HepG2 (cell line): ENCODE data around the gene ATP6V0D1. TPM values are rescaled to one million over a fixed set of nuclear protein-coding genes. Genes with fewer than 3 reads are reported as not detected.
A peak's percentile ranks its signal among the peaks of the same experiment; 100 is the strongest.

Experiments used
- ATAC-seq: fragments of 200-7000 bp; cut with Tn5 transposase; 3 replicates; pipeline ENCODE4 v1.9.1; 2020; ENCODE audit warnings: mild to moderate bottlenecking, moderate library complexity
- BruUV-seq: library from RNA; stranded (reverse); fragments of 400-500 nt; replicated peaks from 2 replicates; lab custom pipeline; 2021; lab: Mats Ljungman, UMichigan
- CTCF ChIA-PET: fragments of 300-600 bp; formaldehyde crosslinking; extraction: SDS; loops from one replicate; lab custom pipeline; 2021; ENCODE audit warnings: low total read pairs, inconsistent platforms, low intra/inter-chr PET ratio; lab: Yijun Ruan, JAX
- POLR2A ChIA-PET: fragments of 350-600 bp; sonication (Branson Sonifier 250); formaldehyde crosslinking; loops from one replicate; lab custom pipeline; 2020; ENCODE audit warnings: antibody characterized with exemption, inconsistent platforms; lab: Yijun Ruan, JAX
- DNase-seq: peaks from one replicate; pipeline ENCODE4 v3.0.0-alpha.2; 2015; ENCODE audit warnings: low spot score
- FAIRE-seq: peaks from 3 replicates; lab custom pipeline; 2011; peaks lifted over from hg19 to GRCh38; lab: Jason Lieb, UNC
- H2AFZ ChIP-seq: one replicate; pipeline ENCODE4 v1.6.1; 2011; ENCODE audit warnings: low read length, inconsistent platforms
- H3K27ac ChIP-seq: fragments of 300-600 bp; 3 replicates; pipeline ENCODE4 v1.8.0; 2011; ENCODE audit warnings: mixed run types, mild to moderate bottlenecking, mixed read lengths, low read length, inconsistent platforms; ENCODE audit not compliant: insufficient read depth; ENCODE audit errors: extremely low read length
- H3K27me3 ChIP-seq, 2 experiments: fragments of 200-600 bp in 1 of 2; 2 replicates in 1 of 2; 3 replicates in 1 of 2; pipeline versions ENCODE4 v1.6.0 to v1.8.0; 2011; ENCODE audit warnings: low read length in 2 of 2, mild to moderate bottlenecking in 2 of 2, moderate library complexity in 2 of 2, inconsistent platforms in 1 of 2; ENCODE audit not compliant: insufficient read depth in 2 of 2, control insufficient read depth in 1 of 2
- H3K36me3 ChIP-seq, 2 experiments: fragments of 200-600 bp in 1 of 2; replicated peaks in 1 of 2; 2 replicates in 1 of 2; 3 replicates in 1 of 2; pipeline versions ENCODE4 v1.5.1 to v1.8.0; 2011; ENCODE audit warnings: low read length in 2 of 2, inconsistent platforms in 1 of 2; ENCODE audit not compliant: insufficient read depth in 2 of 2, control insufficient read depth in 1 of 2
- H3K4me1 ChIP-seq: 2 replicates; pipeline ENCODE4 v1.5.1; 2012; ENCODE audit warnings: low read length, inconsistent platforms; ENCODE audit not compliant: insufficient read depth
- H3K4me2 ChIP-seq: 2 replicates; pipeline ENCODE4 v1.6.0; 2011; ENCODE audit warnings: low read depth, low read length, inconsistent platforms
- H3K4me3 ChIP-seq, 3 experiments: fragments of 200-600 bp in 1 of 3; sonication (generic), shearing (Covaris generic) in 1 of 3; replicated peaks in 1 of 3; 2 replicates each; pipeline ENCODE4 v1.5.1; 2011 to 2016; ENCODE audit warnings: low read length in 3 of 3, inconsistent platforms in 2 of 3, low read depth in 2 of 3, mild to moderate bottlenecking in 2 of 3, control low read depth in 1 of 3, mixed read lengths in 1 of 3; ENCODE audit not compliant: insufficient read depth in 1 of 3
- H3K79me2 ChIP-seq: one replicate; pipeline ENCODE4 v1.6.1; 2011; ENCODE audit warnings: low read length, inconsistent platforms; ENCODE audit not compliant: insufficient read depth
- H3K9ac ChIP-seq: 2 replicates; pipeline ENCODE4 v1.6.0; 2011; ENCODE audit warnings: mild to moderate bottlenecking, low read depth, low read length, inconsistent platforms; ENCODE audit not compliant: insufficient read depth
- H3K9me3 ChIP-seq: 2 replicates; pipeline ENCODE4 v1.5.1; 2012; ENCODE audit warnings: mild to moderate bottlenecking, low read length
- H4K20me1 ChIP-seq: 2 replicates; pipeline ENCODE4 v1.6.0; 2011; ENCODE audit warnings: inconsistent platforms, mild to moderate bottlenecking, low read length, moderate library complexity; ENCODE audit not compliant: insufficient read depth
- ATF5 ChIP-seq: sonication (generic); formaldehyde crosslinking; IDR thresholded peaks from 2 replicates; pipeline ENCODE4 v1.4.0; 2020; ENCODE audit warnings: mild to moderate bottlenecking, low read depth, missing genetic modification reagents
- ATF7-NPFF ChIP-seq: sonication (generic); formaldehyde crosslinking; IDR thresholded peaks from 2 replicates; pipeline ENCODE4 v1.8.1; 2023; ENCODE audit warnings: mild to moderate bottlenecking, low read depth, missing genetic modification reagents, moderate library complexity
- CAMTA2 ChIP-seq: sonication (generic); formaldehyde crosslinking; IDR thresholded peaks from 2 replicates; pipeline ENCODE4 v1.4.0; 2020; ENCODE audit warnings: mild to moderate bottlenecking, missing genetic modification reagents, borderline replicate concordance
- HIVEP1 ChIP-seq: sonication (generic); formaldehyde crosslinking; IDR thresholded peaks from 2 replicates; pipeline ENCODE4 v1.4.0; 2020; ENCODE audit warnings: mild to moderate bottlenecking, missing genetic modification reagents
- HNF1B ChIP-seq: sonication (generic); formaldehyde crosslinking; IDR thresholded peaks from 2 replicates; pipeline ENCODE4 v1.5.1; 2020; ENCODE audit warnings: mild to moderate bottlenecking, moderate library complexity, missing genetic modification reagents
- HNRNPL ChIP-seq: fragments of 200-400 bp; formaldehyde crosslinking; IDR thresholded peaks from 2 replicates; pipeline ENCODE4 v1.6.1; 2017; ENCODE audit warnings: mild to moderate bottlenecking, low read depth, low read length
- MAFF ChIP-seq: IDR thresholded peaks from 2 replicates; pipeline ENCODE4 v1.6.1; 2011; ENCODE audit warnings: low read depth, low read length, improper control_type of control experiment
- MEIS1 ChIP-seq: sonication (generic); formaldehyde crosslinking; IDR thresholded peaks from 2 replicates; pipeline ENCODE4 v1.9.0; 2021; ENCODE audit warnings: mild to moderate bottlenecking, missing genetic modification reagents, moderate library complexity, borderline replicate concordance
- NFKBIZ ChIP-seq: IDR thresholded peaks from 2 replicates; pipeline ENCODE4 v1.6.1; 2018; ENCODE audit warnings: missing genetic modification reagents, missing compliant biosample characterization
- RFXANK ChIP-seq: IDR thresholded peaks from 2 replicates; pipeline ENCODE4 v1.6.1; 2016
- ZBTB38 ChIP-seq: sonication (generic); formaldehyde crosslinking; IDR thresholded peaks from 2 replicates; pipeline ENCODE4 v1.5.1; 2020; ENCODE audit warnings: mild to moderate bottlenecking, missing genetic modification reagents
- ZNF350 ChIP-seq: sonication (generic); formaldehyde crosslinking; IDR thresholded peaks from 2 replicates; pipeline ENCODE4 v1.4.0; 2020; ENCODE audit warnings: mild to moderate bottlenecking, low read depth, missing genetic modification reagents, borderline replicate concordance
- ZNF572 ChIP-seq: sonication (generic); formaldehyde crosslinking; IDR thresholded peaks from 2 replicates; pipeline ENCODE4 v1.5.1; 2020; ENCODE audit warnings: mild to moderate bottlenecking, missing genetic modification reagents
- ZNF687 ChIP-seq: sonication (generic); formaldehyde crosslinking; IDR thresholded peaks from 2 replicates; pipeline ENCODE4 v1.5.1; 2020; ENCODE audit warnings: mild to moderate bottlenecking, missing genetic modification reagents, moderate library complexity
- ZNF737 ChIP-seq: sonication (generic); formaldehyde crosslinking; IDR thresholded peaks from 2 replicates; pipeline ENCODE4 v1.5.0; 2020; ENCODE audit warnings: missing genetic modification reagents, mild to moderate bottlenecking, borderline replicate concordance
- WGBS: methylation state at CpG from one replicate; pipeline ENCODE4 v1.1.6; 2017; ENCODE audit warnings: low lambda C conversion rate; 5-methylcytosine and 5-hydroxymethylcytosine counted together
- in situ Hi-C: cut with HindIII; loops from 2 replicates; pipeline ENCODE4 v1.10.0; 2017; ENCODE audit warnings: low pct_unique_long_range_greater_than_20kb; ENCODE audit not compliant: extremely low pct_ligation_motif_present
- intact Hi-C: fragments of 100-400 bp; cut with micrococcal nuclease; formaldehyde crosslinking; loops from one replicate; pipeline ENCODE4 v1.10.0; 2022; ENCODE audit not compliant: unreplicated experiment
- polyA plus RNA-seq, 8 experiments: library from polyadenylated mRNA; depleted of rRNA in 3 of 8; stranded (reverse) in 7 of 8; unstranded in 1 of 8; fragments of >200 nt; fragmentation: Illumina TruSeq in 4 of 8; extraction: Trizol in 4 of 8; gene quantifications; 2 replicates each; pipeline versions ENCODE4 v1.2.1 to v1.2.3, GENCODE V29; 2011 to 2016; ENCODE audit warnings: low read depth in 4 of 8, missing spikeins in 1 of 8, mixed read lengths in 1 of 8; ENCODE audit not compliant: insufficient read depth in 1 of 8
- total RNA-seq, 5 experiments: library from RNA; depleted of rRNA; stranded (reverse); fragments of >200 nt; fragmentation: Illumina TruSeq; extraction: Trizol; gene quantifications; 2 replicates each; pipeline ENCODE4 v1.2.3, GENCODE V29; 2016; ENCODE audit warnings: low read depth in 1 of 5

Gene ATP6V0D1
- total and polyA plus RNA-seq, 2 of the 13 experiments (the other 11 are each of a cell fraction or from before 2014, with no cell fraction given) = 51.1 to 61.3 TPM

GRCh38 chr16:67483150-67483549, 2.2 kb upstream of the ATP6V0D1 start, which contains the start of gene AGRP (continued):
- TF ChIP-seq ATF5 = no peak
- 0 out of 2 replicates have a peak, but pooled peaks have one; percentile 4 for TF ChIP-seq HNRNPL

- no peak for ATAC-seq
- Histone ChIP-seq H2AFZ (no peak overlapping the region), H3K4me1 (peaks cover 58% of the 10 kb centered on the region), H3K36me3 (no peaks in the 10 kb centered on the region; a peak in 1 of 5 replicates), H3K27me3 (no peaks in the 10 kb centered on the region; a peak in 1 of 5 replicates), H3K9ac (peak overlapping the region; percentile 93), H3K4me2 (peak overlapping the region; percentile 98), H4K20me1 (no peaks in the 10 kb centered on the region), H3K79me2 (peaks cover 26% of the 10 kb centered on the region), H3K4me3 (peak overlapping the region; percentile 70 to 98 (median 81); a peak in 5 of 6 replicates), H3K27ac (peak overlapping the region; percentile 91), H3K9me3 (no peaks in the 10 kb centered on the region)
- ChIA-PET CTCF (interaction anchor here (1.1 to 2.0 kb wide), 3 partner anchors 12 to 39 kb away, joined by 6 to 9 read pairs (median 8); no protein-coding TSS in a partner anchor), POLR2A (interaction anchor here (2.9 kb wide), 1 partner anchor 51 kb away, joined by 22 read pairs; the partner anchor contains the start of gene HSD11B2)
- in situ Hi-C loops (loop anchor here (5.0 kb wide), 1 partner anchor 35 kb away; no protein-coding TSS in a partner anchor), intact Hi-C loops (loop anchor here (5.0 kb wide), 1 partner anchor 55 kb away; no protein-coding TSS in a partner anchor)
- 96% methylated on average over 25 of the region's 25 CpGs for WGBS
- FAIRE-seq = no peak
- no TSS peak for BruUV-seq
- no peak for DNase-seq
- peak; percentile 51; the same call in 1 of the 2 replicates for TF ChIP-seq ATF7-NPFF (CRISPR knock-in tag)
- 0 out of 2 replicates have a peak, but pooled peaks have one; percentile 33 for TF ChIP-seq HNF1B (CRISPR knock-in tag)
- peak; percentile 36; the same call in 1 of the 2 replicates for TF ChIP-seq ZNF687 (CRISPR knock-in tag)
- TF ChIP-seq ZNF572 (CRISPR knock-in tag) = 0 out of 2 replicates have a peak, but pooled peaks have one; percentile 44
- TF ChIP-seq MEIS1 (CRISPR knock-in tag) = 0 out of 2 replicates have a peak, but pooled peaks have one; percentile 26
- 0 out of 2 replicates have a peak, but pooled peaks have one; percentile 37 for TF ChIP-seq ZBTB38 (CRISPR knock-in tag)
- TF ChIP-seq MAFF = no peak
- 0 out of 2 replicates have a peak, but pooled peaks have one; percentile 3 for TF ChIP-seq ZNF350
- TF ChIP-seq NFKBIZ (CRISPR knock-in tag) = no peak
- TF ChIP-seq CAMTA2 (CRISPR knock-in tag) = 0 out of 2 replicates have a peak, but pooled peaks have one; percentile 21
- TF ChIP-seq RFXANK (CRISPR knock-in tag) = no peak
- TF ChIP-seq ZNF737 (CRISPR knock-in tag) = no peak
- TF ChIP-seq HIVEP1 (CRISPR knock-in tag) = 0 out of 2 replicates have a peak, but pooled peaks have one; percentile 21
These were observed 1.4 kb upstream of the ATP6V0D1 start for GRCh38 chr16:67482233-67482924.
